GM23338 (cell line): ENCODE measurements around the gene GRID1. TPM values are rescaled to one million over a fixed set of nuclear protein-coding genes. Genes with fewer than 3 reads are reported as not detected.

Experiments
- ATAC-seq: fragments of 200-7000 bp; cut with Tn5 transposase; 3 replicates; pipeline ENCODE4 v1.9.1; 2020
- DNase-seq: peaks from one replicate; pipeline ENCODE4 v3.0.0-alpha.2; 2015; ENCODE audit warnings: low spot score
- H2AFZ ChIP-seq: fragments of 200-600 bp; sonication (generic); 2 replicates; pipeline ENCODE4 v1.8.0; 2016; ENCODE audit warnings: antibody characterized with exemption, mild to moderate bottlenecking, moderate library complexity
- H3F3A ChIP-seq: fragments of 200-600 bp; sonication (generic); replicated peaks from 2 replicates; pipeline ENCODE4 v1.8.0; 2017; ENCODE audit warnings: antibody characterized with exemption, mixed run types, low read depth
- H3K27ac ChIP-seq: fragments of 200-600 bp; sonication (generic); 2 replicates; pipeline ENCODE4 v1.6.1; 2016; ENCODE audit warnings: low read depth
- H3K27me3 ChIP-seq: fragments of 200-600 bp; sonication (generic); 2 replicates; pipeline ENCODE4 v1.8.0; 2016; ENCODE audit warnings: mild to moderate bottlenecking, mixed run types, moderate library complexity; ENCODE audit not compliant: insufficient read depth
- H3K36me3 ChIP-seq: fragments of 200-600 bp; sonication (generic); 2 replicates; pipeline ENCODE4 v1.8.0; 2016; ENCODE audit warnings: mild to moderate bottlenecking; ENCODE audit not compliant: insufficient read depth
- H3K4me1 ChIP-seq: fragments of 200-600 bp; sonication (generic); 2 replicates; pipeline ENCODE4 v1.8.0; 2016; ENCODE audit warnings: mild to moderate bottlenecking, moderate library complexity; ENCODE audit not compliant: insufficient read depth
- H3K4me2 ChIP-seq: fragments of 200-600 bp; sonication (generic); 2 replicates; pipeline ENCODE4 v1.7.1; 2017; ENCODE audit warnings: mixed run types
- H3K4me3 ChIP-seq: fragments of 200-600 bp; sonication (generic); 2 replicates; pipeline ENCODE4 v1.6.1; 2016; ENCODE audit warnings: mixed run types
- H3K79me2 ChIP-seq: fragments of 200-600 bp; sonication (generic); replicated peaks from 2 replicates; pipeline ENCODE4 v1.8.0; 2017; ENCODE audit warnings: mild to moderate bottlenecking; ENCODE audit not compliant: insufficient read depth
- H3K9me2 ChIP-seq: fragments of 200-600 bp; sonication (generic); 2 replicates; pipeline ENCODE4 v1.8.0; 2017; ENCODE audit not compliant: insufficient read depth
- H4K20me1 ChIP-seq: fragments of 200-600 bp; sonication (generic); replicated peaks from 2 replicates; pipeline ENCODE4 v1.8.0; 2017; ENCODE audit warnings: mild to moderate bottlenecking; ENCODE audit not compliant: insufficient read depth
- H3K27ac Mint-ChIP-seq: 2 replicates; pipeline ENCODE4 v1.8.0; 2020; ENCODE audit warnings: inconsistent platforms, mild to moderate bottlenecking, moderate library complexity, mixed read lengths
- H3K27me3 Mint-ChIP-seq: 3 replicates; pipeline ENCODE4 v1.8.0; 2022; ENCODE audit warnings: low read depth, mild to moderate bottlenecking, moderate library complexity, mixed read lengths, inconsistent platforms; ENCODE audit not compliant: insufficient read depth, poor library complexity
- H3K36me3 Mint-ChIP-seq: 3 replicates; pipeline ENCODE4 v1.8.0; 2021; ENCODE audit warnings: low read depth, mild to moderate bottlenecking, inconsistent platforms, moderate library complexity, mixed read lengths
- H3K4me1 Mint-ChIP-seq: 3 replicates; pipeline ENCODE4 v1.8.0; 2020; ENCODE audit warnings: mild to moderate bottlenecking, inconsistent platforms, mixed read lengths
- H3K4me3 Mint-ChIP-seq: 3 replicates; pipeline ENCODE4 v1.8.0; 2021; ENCODE audit warnings: moderate library complexity, mild to moderate bottlenecking, inconsistent platforms, mixed read lengths
- H3K9me3 Mint-ChIP-seq: 3 replicates; pipeline ENCODE4 v1.8.0; 2020; ENCODE audit warnings: moderate library complexity, mild to moderate bottlenecking, inconsistent platforms, mixed read lengths
- CREB1 ChIP-seq: fragments of 250-450 bp; sonication (Bioruptor Pico); IDR thresholded peaks from 2 replicates; pipeline ENCODE4 v1.5.0; 2020; ENCODE audit warnings: low read depth, mild to moderate bottlenecking, moderate library complexity
- ETS1 ChIP-seq: IDR thresholded peaks from 2 replicates; pipeline ENCODE4 v1.6.1; 2016; ENCODE audit warnings: antibody characterized with exemption
- EZH2 ChIP-seq: fragments of 200-600 bp; sonication (generic); IDR thresholded peaks from one replicate; pipeline ENCODE4 v1.8.0; 2017; ENCODE audit warnings: antibody characterized with exemption, mild to moderate bottlenecking, low read depth; ENCODE audit not compliant: unreplicated experiment
- NANOG ChIP-seq: IDR thresholded peaks from 2 replicates; pipeline ENCODE4 v1.6.1; 2016; ENCODE audit warnings: antibody characterized with exemption, borderline replicate concordance
- ZNF114 ChIP-seq: fragments of 250-450 bp; sonication (Bioruptor Pico); IDR thresholded peaks from 2 replicates; pipeline ENCODE4 v1.5.0; 2020; ENCODE audit warnings: mild to moderate bottlenecking, moderate library complexity
- ZNF331 ChIP-seq: fragments of 250-450 bp; sonication (Bioruptor Pico); IDR thresholded peaks from 2 replicates; pipeline ENCODE4 v1.5.0; 2020; ENCODE audit warnings: low read depth, mild to moderate bottlenecking, moderate library complexity
- ZNF462 ChIP-seq: fragments of 250-450 bp; sonication (Bioruptor Pico); IDR thresholded peaks from 2 replicates; pipeline ENCODE4 v1.5.0; 2020; ENCODE audit warnings: mild to moderate bottlenecking, moderate library complexity
- polyA plus RNA-seq: library from polyadenylated mRNA; unstranded; fragments of >200 nt; fragmentation: Nextera tagmentation; extraction: Ambion mirVana; gene quantifications from 2 replicates; pipeline ENCODE4 v1.2.1, GENCODE V29; 2016
- total RNA-seq: library from RNA; depleted of rRNA; stranded (reverse); fragments of >200 nt; shearing (Covaris generic); gene quantifications from 2 replicates; pipeline ENCODE4 v1.2.3, GENCODE V29; 2014

GRID1 gene
- total and polyA plus RNA-seq, 2 experiments from 2014 or later: 0.14 to 0.15 TPM

- no peaks in the 10 kb centered on the region; the same call in 1 of the 3 replicates for H3K9me3 Mint-ChIP-seq
- Histone ChIP-seq H3K4me3 (no peak overlapping the region), H3F3A (no peaks in the 10 kb centered on the region), H3K36me3 (no peaks in the 10 kb centered on the region), H4K20me1 (no peaks in the 10 kb centered on the region), H3K4me1 (no peaks in the 10 kb centered on the region), H3K79me2 (no peaks in the 10 kb centered on the region), H3K9me2 (no peaks in the 10 kb centered on the region), H3K27ac (no peak overlapping the region), H3K27me3 (no peaks in the 10 kb centered on the region), H3K4me2 (no peak overlapping the region), H2AFZ (no peak overlapping the region)
- peaks cover 7% of the 10 kb centered on the region for H3K4me1 Mint-ChIP-seq
- no peak overlapping the region for H3K4me3 Mint-ChIP-seq
- TF ChIP-seq ZNF114 (CRISPR knock-in tag) (no peak), ETS1 (no peak), CREB1 (CRISPR knock-in tag) (no peak), NANOG (no peak)
- DNase-seq (no peak), ATAC-seq (no peak)
- no peaks in the 10 kb centered on the region; the same call in 2 of the 3 replicates for H3K36me3 Mint-ChIP-seq
- peaks cover 9% of the 10 kb centered on the region for H3K27me3 Mint-ChIP-seq
- H3K27ac Mint-ChIP-seq: no peak overlapping the region
Measured at GRCh38 chr10:86299562-86299961, 67.0 kb downstream of the GRID1 start.

- Histone ChIP-seq H3K4me1 (peaks cover 7% of the 10 kb centered on the region; the same call in 1 of the 2 replicates), H3K27ac (no peak overlapping the region), H4K20me1 (no peaks in the 10 kb centered on the region), H2AFZ (no peak overlapping the region), H3K4me2 (no peak overlapping the region), H3K36me3 (no peaks in the 10 kb centered on the region), H3K4me3 (no peak overlapping the region), H3K27me3 (no peaks in the 10 kb centered on the region), H3K79me2 (no peaks in the 10 kb centered on the region), H3F3A (no peaks in the 10 kb centered on the region), H3K9me2 (no peaks in the 10 kb centered on the region)
- DNase-seq (no peak), ATAC-seq (no peak; the same call in 2 of the 3 replicates)
- H3K27ac Mint-ChIP-seq: no peak overlapping the region
- TF ChIP-seq ZNF331 (CRISPR knock-in tag): no peak
- no peak overlapping the region for H3K4me3 Mint-ChIP-seq
- H3K4me1 Mint-ChIP-seq: peaks cover 17% of the 10 kb centered on the region
- H3K36me3 Mint-ChIP-seq: no peaks in the 10 kb centered on the region; the same call in 2 of the 3 replicates
- no peaks in the 10 kb centered on the region; the same call in 1 of the 3 replicates for H3K9me3 Mint-ChIP-seq
- H3K27me3 Mint-ChIP-seq: peaks cover 9% of the 10 kb centered on the region
Measured at GRCh38 chr10:86298501-86299001, 68.0 kb downstream of the GRID1 start.

- H3K27me3 Mint-ChIP-seq: peaks cover 11% of the 10 kb centered on the region
- no peak overlapping the region for H2AFZ ChIP-seq
- H3K9me2 ChIP-seq: no peaks in the 10 kb centered on the region
- H3K4me2 ChIP-seq: no peak overlapping the region
- H3K27ac ChIP-seq: no peak overlapping the region
- H4K20me1 ChIP-seq: no peaks in the 10 kb centered on the region
- H3K27ac Mint-ChIP-seq: no peak overlapping the region
- TF ChIP-seq ZNF462 (no peak), NANOG (no peak), EZH2 (no peak), ZNF331 (CRISPR knock-in tag) (no peak)
- no peak overlapping the region for H3K4me3 Mint-ChIP-seq
- H3K27me3 ChIP-seq: no peaks in the 10 kb centered on the region
- H3K4me1 Mint-ChIP-seq: peaks cover 34% of the 10 kb centered on the region
- DNase-seq: no peak
- no peaks in the 10 kb centered on the region for H3F3A ChIP-seq
- ATAC-seq: no peak
- no peaks in the 10 kb centered on the region for H3K36me3 ChIP-seq
- no peaks in the 10 kb centered on the region for H3K79me2 ChIP-seq
- no peaks in the 10 kb centered on the region for H3K9me3 Mint-ChIP-seq
- no peak overlapping the region for H3K4me3 ChIP-seq
- H3K4me1 ChIP-seq: peaks cover 19% of the 10 kb centered on the region
- no peaks in the 10 kb centered on the region; the same call in 2 of the 3 replicates for H3K36me3 Mint-ChIP-seq
Measured at GRCh38 chr10:86295791-86296190, 70.8 kb downstream of the GRID1 start.
